Activated naive CD8-positive, alpha-beta T cell treated with anti-CD3 and anti-CD28 coated beads, Interleukin-2, amount 50 U/mL, for 24 hours (primary cell): ENCODE measurements around the gene EMP3.
A peak's percentile ranks its signal among the peaks of the same experiment; 100 is the strongest.

Experiments used
- ATAC-seq: fragments of 150-1000 bp; cut with Tn5 transposase; one replicate; pipeline ENCODE4 v1.10.0; 2021
- DNase-seq: peaks from one replicate; pipeline ENCODE4 v3.0.0; 2021
- H3K27ac Mint-ChIP-seq: one replicate; pipeline ENCODE4 v1.8.0; 2021; ENCODE audit warnings: mild to moderate bottlenecking, mixed read lengths
- H3K27me3 Mint-ChIP-seq: one replicate; pipeline ENCODE4 v1.8.0; 2021; ENCODE audit warnings: mixed read lengths
- H3K36me3 Mint-ChIP-seq: one replicate; pipeline ENCODE4 v1.8.0; 2021; ENCODE audit warnings: low read depth, mixed read lengths
- H3K4me1 Mint-ChIP-seq: one replicate; pipeline ENCODE4 v1.8.0; 2021; ENCODE audit warnings: mixed read lengths
- H3K4me3 Mint-ChIP-seq: one replicate; pipeline ENCODE4 v1.8.0; 2021; ENCODE audit warnings: mild to moderate bottlenecking, moderate library complexity, mixed read lengths
- H3K9me3 Mint-ChIP-seq: one replicate; pipeline ENCODE4 v1.8.0; 2021; ENCODE audit warnings: mixed read lengths

EMP3 gene

GRCh38 chr19:48348737-48349136 lies 23.4 kb downstream of the EMP3 start:
- DNase-seq (no peak), ATAC-seq (no peak)
- H3K4me1 Mint-ChIP-seq: no peaks in the 10 kb centered on the region
- H3K9me3 Mint-ChIP-seq: no peaks in the 10 kb centered on the region
- H3K36me3 Mint-ChIP-seq: no peaks in the 10 kb centered on the region
- no peaks in the 10 kb centered on the region for H3K27me3 Mint-ChIP-seq
- no peak overlapping the region for H3K27ac Mint-ChIP-seq
- no peak overlapping the region for H3K4me3 Mint-ChIP-seq

DNA sequence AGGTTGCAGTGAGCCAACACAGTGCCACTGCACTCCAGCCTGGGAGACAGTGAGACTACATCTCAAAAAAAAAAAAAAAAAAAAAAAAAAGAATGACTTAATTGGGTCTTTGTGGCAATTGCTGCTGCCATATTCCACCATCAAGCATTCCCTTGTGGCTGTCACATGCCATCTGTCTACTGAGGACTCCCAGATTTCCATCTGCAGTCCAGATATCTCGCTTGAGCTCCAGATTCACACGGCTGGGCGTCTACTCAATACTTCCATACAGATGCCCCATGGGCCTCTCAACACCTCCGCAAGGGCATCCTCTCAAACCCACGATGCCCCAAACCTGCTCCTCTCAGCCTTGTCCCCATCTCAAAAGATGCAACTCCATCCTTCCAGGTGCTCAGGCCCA lies 25.5 kb downstream of the EMP3 start:
- H3K36me3 Mint-ChIP-seq: no peaks in the 10 kb centered on the region
- H3K27me3 Mint-ChIP-seq: no peaks in the 10 kb centered on the region
- no peak overlapping the region for H3K4me3 Mint-ChIP-seq
- DNase-seq (no peak), ATAC-seq (no peak)
- no peak overlapping the region for H3K27ac Mint-ChIP-seq
- no peaks in the 10 kb centered on the region for H3K4me1 Mint-ChIP-seq
- H3K9me3 Mint-ChIP-seq: no peaks in the 10 kb centered on the region

DNA sequence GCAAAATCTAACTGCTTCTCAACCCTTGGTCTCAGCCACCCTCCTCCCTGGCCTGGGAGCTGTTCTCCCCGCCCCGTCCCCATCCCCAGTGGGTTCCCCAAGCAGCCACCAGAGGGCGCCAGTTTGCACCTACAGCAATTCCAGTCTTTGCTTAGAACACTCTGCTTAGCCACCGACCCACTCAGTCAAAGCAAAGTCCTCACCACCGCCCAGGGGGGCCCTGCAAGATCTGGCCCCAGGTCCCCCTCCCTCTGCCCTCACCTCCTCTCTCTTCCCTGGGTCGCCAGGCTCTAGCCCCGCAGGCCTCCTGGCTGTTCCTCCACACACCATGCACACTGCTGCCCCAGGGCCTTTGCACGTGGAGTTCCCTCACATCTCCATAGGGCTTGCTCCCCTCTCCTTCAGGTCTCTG lies 26.0 kb downstream of the EMP3 start:
- ATAC-seq: peak; percentile 90
- no peaks in the 10 kb centered on the region for H3K27me3 Mint-ChIP-seq
- DNase-seq: peak; percentile 88
- H3K27ac Mint-ChIP-seq: no peak overlapping the region
- no peaks in the 10 kb centered on the region for H3K9me3 Mint-ChIP-seq
- no peaks in the 10 kb centered on the region for H3K4me1 Mint-ChIP-seq
- no peaks in the 10 kb centered on the region for H3K36me3 Mint-ChIP-seq
- H3K4me3 Mint-ChIP-seq: no peak overlapping the region

- ATAC-seq (no peak), DNase-seq (no peak)
- H3K9me3 Mint-ChIP-seq: no peaks in the 10 kb centered on the region
- H3K36me3 Mint-ChIP-seq: no peaks in the 10 kb centered on the region
- no peak overlapping the region for H3K27ac Mint-ChIP-seq
- no peaks in the 10 kb centered on the region for H3K4me1 Mint-ChIP-seq
- H3K4me3 Mint-ChIP-seq: no peak overlapping the region
- H3K27me3 Mint-ChIP-seq: no peaks in the 10 kb centered on the region
Measured at GRCh38 chr19:48353677-48354076, 28.3 kb downstream of the EMP3 start.

- no peaks in the 10 kb centered on the region for H3K4me1 Mint-ChIP-seq
- ATAC-seq: no peak
- no peaks in the 10 kb centered on the region for H3K36me3 Mint-ChIP-seq
- no peak overlapping the region for H3K27ac Mint-ChIP-seq
- H3K4me3 Mint-ChIP-seq: no peak overlapping the region
- H3K27me3 Mint-ChIP-seq: no peaks in the 10 kb centered on the region
- H3K9me3 Mint-ChIP-seq: no peaks in the 10 kb centered on the region
- no peak for DNase-seq
Measured at GRCh38 chr19:48354332-48354992, 29.1 kb downstream of the EMP3 start.

DNA sequence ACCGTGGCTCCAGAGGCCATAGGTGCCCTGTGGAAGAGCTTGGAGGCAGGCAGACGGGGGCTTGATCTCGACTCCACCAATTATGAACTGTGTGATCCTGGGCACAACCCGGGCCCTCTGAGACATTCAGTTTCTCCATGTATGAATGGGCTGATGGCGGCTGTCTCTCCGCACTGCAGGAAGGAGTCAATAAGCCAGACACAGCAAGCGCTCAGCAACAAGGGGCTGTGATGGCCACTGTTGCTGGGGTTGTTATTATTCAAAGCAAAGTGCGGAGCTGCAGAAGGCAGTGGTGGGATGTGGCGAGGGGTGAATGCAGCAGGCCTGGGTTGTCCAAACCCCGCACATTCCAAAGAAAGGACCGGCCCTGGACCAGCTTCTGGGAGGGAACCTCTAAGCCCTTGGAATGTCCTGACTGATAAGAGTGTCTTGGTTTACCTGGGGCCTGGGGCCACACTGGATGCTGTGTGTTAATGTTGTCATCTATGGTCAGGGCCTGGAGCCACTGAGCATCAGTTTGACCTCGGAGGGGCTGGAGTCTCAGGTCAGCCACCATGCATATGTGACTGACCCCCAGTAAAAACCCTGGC lies 30.1 kb downstream of the EMP3 start:
- no peak overlapping the region for H3K4me3 Mint-ChIP-seq
- no peak overlapping the region for H3K27ac Mint-ChIP-seq
- no peaks in the 10 kb centered on the region for H3K9me3 Mint-ChIP-seq
- no peaks in the 10 kb centered on the region for H3K4me1 Mint-ChIP-seq
- no peak for ATAC-seq
- DNase-seq: no peak
- H3K27me3 Mint-ChIP-seq: no peaks in the 10 kb centered on the region
- H3K36me3 Mint-ChIP-seq: peaks cover 2% of the 10 kb centered on the region

- Mint-ChIP-seq H3K27ac (no peak overlapping the region), H3K36me3 (peaks cover 6% of the 10 kb centered on the region), H3K4me3 (no peak overlapping the region), H3K27me3 (peaks cover 4% of the 10 kb centered on the region), H3K9me3 (no peaks in the 10 kb centered on the region), H3K4me1 (peaks cover 12% of the 10 kb centered on the region)
- DNase-seq (no peak), ATAC-seq (no peak)
Measured at GRCh38 chr19:48359123-48359522, 33.8 kb downstream of the EMP3 start.

DNA sequence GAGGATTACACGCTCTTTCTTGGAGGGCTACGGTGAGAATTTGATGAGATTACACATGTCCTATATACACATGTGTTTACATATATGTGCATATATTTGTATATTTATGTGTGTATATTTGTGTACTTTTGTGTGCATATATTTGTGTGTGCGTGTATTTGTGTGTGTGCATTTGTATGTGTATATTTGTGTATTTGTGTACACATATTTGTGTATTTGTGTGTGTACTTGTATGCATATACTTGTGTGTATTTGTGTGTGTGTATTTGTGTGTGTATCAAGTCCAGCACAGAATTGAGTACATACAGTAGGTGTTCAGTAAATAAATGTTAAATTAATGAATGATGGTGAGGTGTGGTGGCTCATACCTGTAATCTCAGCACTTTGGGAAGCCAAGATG lies 36.6 kb downstream of the EMP3 start:
- Mint-ChIP-seq H3K27ac (no peak overlapping the region), H3K27me3 (peaks cover 4% of the 10 kb centered on the region), H3K36me3 (peaks cover 6% of the 10 kb centered on the region), H3K9me3 (no peaks in the 10 kb centered on the region), H3K4me1 (peaks cover 20% of the 10 kb centered on the region), H3K4me3 (no peak overlapping the region)
- no peak for DNase-seq
- ATAC-seq: no peak

DNA sequence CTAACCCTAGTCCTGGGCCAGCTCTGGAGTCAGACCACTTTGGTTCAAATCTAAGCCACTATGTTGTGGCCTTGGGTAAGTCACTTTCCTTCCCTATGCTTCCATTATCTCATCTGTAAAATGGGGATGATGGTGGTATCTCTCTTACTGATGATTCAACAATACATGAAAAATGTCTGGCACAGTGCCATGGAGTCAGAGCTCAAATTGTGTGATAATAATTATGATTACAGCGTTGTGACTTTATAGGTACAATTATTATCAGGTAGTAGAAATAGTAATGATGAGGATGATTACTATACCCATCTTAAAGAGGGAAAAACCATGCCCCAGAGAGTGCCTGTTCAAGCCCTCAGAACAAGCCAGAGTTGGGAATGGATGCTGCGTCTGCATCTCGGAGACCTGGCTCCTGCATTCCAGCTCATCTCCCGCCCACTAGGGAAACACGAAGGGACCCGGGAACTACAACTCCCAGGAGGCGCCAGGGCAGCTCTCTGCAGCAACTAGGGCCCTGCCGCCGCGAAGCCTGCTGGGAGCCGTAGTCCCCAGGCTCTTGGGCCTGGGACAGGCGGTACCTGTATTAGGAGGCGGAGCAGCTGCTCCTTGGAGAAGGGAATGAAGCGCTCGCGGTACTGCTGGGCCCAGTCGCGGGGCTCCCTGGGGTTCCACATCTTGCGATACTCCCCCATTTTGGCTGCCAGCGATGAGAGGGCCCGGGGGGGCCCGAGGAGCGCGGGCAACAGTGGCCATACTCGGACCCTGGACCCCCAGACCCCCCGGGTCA lies 37.6 kb downstream of the EMP3 start:
- Mint-ChIP-seq H3K27me3 (peaks cover 4% of the 10 kb centered on the region), H3K27ac (peak overlapping the region; percentile 99), H3K36me3 (peaks cover 6% of the 10 kb centered on the region), H3K4me1 (peaks cover 20% of the 10 kb centered on the region), H3K4me3 (peak overlapping the region; percentile 86), H3K9me3 (no peaks in the 10 kb centered on the region)
- ATAC-seq: peak; percentile 85
- peak; percentile 90 for DNase-seq

DNA sequence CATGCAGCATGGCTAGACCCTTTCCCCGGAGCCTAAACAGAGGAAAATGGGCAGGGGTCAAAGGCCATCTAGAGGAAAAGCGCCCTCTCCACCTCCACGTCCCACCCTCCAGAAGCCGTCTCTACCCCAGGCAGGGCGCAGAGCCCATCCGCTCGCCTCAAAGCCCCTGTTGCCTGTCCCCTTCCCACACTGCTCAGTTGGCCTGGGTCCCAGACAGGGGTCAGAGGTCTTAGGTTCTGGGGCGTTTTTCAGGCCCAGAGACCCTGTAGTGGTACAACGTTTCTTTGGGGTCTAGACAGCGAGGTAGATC lies 38.1 kb downstream of the EMP3 start:
- peaks cover 20% of the 10 kb centered on the region for H3K4me1 Mint-ChIP-seq
- peaks cover 4% of the 10 kb centered on the region for H3K27me3 Mint-ChIP-seq
- peak; percentile 2 for ATAC-seq
- no peaks in the 10 kb centered on the region for H3K9me3 Mint-ChIP-seq
- peak overlapping the region; percentile 86 for H3K4me3 Mint-ChIP-seq
- DNase-seq: no peak
- H3K27ac Mint-ChIP-seq: peak overlapping the region; percentile 99
- peaks cover 6% of the 10 kb centered on the region for H3K36me3 Mint-ChIP-seq

DNA sequence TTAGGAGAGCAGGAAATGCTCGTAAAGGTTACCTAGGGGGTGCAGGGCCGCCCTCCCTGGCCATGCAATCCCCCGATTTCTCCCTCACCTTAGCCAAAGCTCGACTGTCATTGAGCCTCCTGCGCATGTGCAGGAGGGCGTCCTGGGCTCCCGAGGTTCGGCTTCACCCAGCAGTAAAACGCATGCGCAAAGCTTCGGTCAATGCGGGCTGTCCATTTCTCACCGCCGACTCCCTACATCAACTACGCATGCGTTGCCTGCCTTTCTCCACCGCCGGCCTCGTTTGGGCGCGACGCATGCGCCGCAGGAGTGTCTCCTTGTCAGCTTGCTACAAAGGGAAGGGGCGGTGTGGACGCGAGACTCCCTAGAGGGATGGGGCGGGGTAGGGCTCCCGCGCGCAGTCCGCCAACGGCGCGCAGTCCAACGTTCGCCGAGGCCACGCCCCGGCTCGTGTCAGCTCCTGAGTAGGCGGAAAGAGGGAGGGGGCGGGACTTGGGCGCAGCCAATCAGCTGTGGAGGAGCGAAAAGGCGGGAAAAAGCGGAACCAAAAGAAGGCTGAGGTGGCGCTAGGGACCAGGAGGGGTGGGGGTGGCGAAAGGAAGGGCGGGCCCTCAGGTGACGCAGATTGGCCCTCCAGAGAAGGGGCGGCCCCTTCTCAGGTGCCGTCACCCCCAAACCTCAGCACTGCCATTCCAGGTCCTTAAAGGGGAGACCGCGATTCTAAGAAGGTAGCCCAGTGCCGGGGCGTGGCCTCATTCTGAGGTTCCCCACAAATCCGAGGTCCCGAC lies 38.7 kb downstream of the EMP3 start, which contains the start of the genes SYNGR4 and TMEM143:
SYNGR4 (plus strand) TSS at position 558 of the 788 bp plus-strand sequence. CDS start 1,476 bp downstream, outside the sequence.
TMEM143 (minus strand) TSS at position 131 of the 788 bp plus-strand sequence; CDS start at position 111, 20 bp downstream.
- DNase-seq: peak; percentile 97

DNA sequence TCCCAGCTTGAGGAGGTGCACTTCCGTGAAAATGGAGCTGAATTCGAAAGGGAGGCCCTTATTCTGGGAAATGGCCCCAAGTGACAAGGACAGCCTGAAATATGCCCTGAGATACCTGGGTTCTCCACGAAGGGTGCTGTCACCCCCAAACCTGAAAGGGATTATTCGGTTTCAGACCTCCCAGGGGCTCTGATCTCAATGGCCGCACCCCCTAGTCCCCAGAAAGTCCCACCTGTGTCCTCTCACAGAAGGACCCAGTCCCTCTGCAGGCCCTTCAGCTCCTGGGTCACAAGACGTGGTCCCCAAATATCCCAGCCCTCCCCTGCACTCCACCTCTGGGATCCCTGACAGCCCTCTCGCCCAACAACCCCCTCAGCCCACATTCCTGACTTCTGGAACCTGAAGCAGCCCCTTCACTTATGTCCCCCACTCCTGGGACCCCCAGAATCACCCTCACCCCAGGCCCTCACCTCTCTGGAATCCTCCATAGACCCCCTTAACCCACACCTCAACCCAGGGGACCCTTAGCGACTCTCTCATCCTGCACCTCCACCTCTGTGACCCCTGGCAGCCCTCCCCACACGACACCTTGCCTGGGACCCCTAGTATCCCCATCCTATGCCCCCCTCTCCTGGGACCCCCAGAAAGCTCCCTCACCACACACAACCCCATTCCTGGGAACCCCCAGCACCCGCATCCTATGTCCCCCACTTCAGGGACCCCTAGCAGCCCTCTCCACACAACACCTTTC lies 39.4 kb downstream of the EMP3 start:
- Mint-ChIP-seq H3K4me3 (peak overlapping the region; percentile 86), H3K9me3 (no peaks in the 10 kb centered on the region), H3K4me1 (peaks cover 20% of the 10 kb centered on the region), H3K27ac (peak overlapping the region; percentile 99), H3K36me3 (peaks cover 4% of the 10 kb centered on the region), H3K27me3 (peaks cover 4% of the 10 kb centered on the region)
- ATAC-seq (no peak), DNase-seq (no peak)

More for the DNA sequence above, 38.7 kb downstream of the EMP3 start, which contains the start of the genes SYNGR4 and TMEM143:
- peak within 1 kb of the TSS; percentile 86 for H3K4me3 Mint-ChIP-seq
- peak within 1 kb of the TSS; percentile 99 for H3K27ac Mint-ChIP-seq
- H3K4me1 Mint-ChIP-seq: peaks cover 20% of the 10 kb centered on the region
- ATAC-seq: peak; percentile 90
- peaks cover 4% of the 10 kb centered on the region for H3K27me3 Mint-ChIP-seq
- H3K36me3 Mint-ChIP-seq: peaks cover 6% of the 10 kb centered on the region
- H3K9me3 Mint-ChIP-seq: no peaks in the 10 kb centered on the region

- no peak for ATAC-seq
- H3K9me3 Mint-ChIP-seq: no peaks in the 10 kb centered on the region
- no peak overlapping the region for H3K27ac Mint-ChIP-seq
- no peak for DNase-seq
- peaks cover 4% of the 10 kb centered on the region for H3K27me3 Mint-ChIP-seq
- H3K36me3 Mint-ChIP-seq: peaks cover 4% of the 10 kb centered on the region
- H3K4me3 Mint-ChIP-seq: no peak overlapping the region
- peaks cover 20% of the 10 kb centered on the region for H3K4me1 Mint-ChIP-seq
Measured at GRCh38 chr19:48365602-48366001, 40.2 kb downstream of the EMP3 start.

GRCh38 chr19:48367855-48368254 lies 42.5 kb downstream of the EMP3 start:
- Mint-ChIP-seq H3K27ac (no peak overlapping the region), H3K27me3 (peaks cover 4% of the 10 kb centered on the region), H3K9me3 (no peaks in the 10 kb centered on the region), H3K4me3 (no peak overlapping the region), H3K4me1 (peaks cover 16% of the 10 kb centered on the region), H3K36me3 (peaks cover 4% of the 10 kb centered on the region)
- DNase-seq (no peak), ATAC-seq (no peak)
